CD4-positive, alpha-beta T cell treated with Interleukin-17A for 1 hour (primary cell): ENCODE results near the gene LRRC2.

ENCODE experiments used
- DNase-seq: peaks from one replicate; pipeline ENCODE4 v3.0.0-alpha.2; 2020

The LRRC2 gene

GRCh38 chr3:46492890-46493547, 73.1 kb downstream of the LRRC2 start:
- no peak for DNase-seq

- DNase-seq: no peak
Measured at GRCh38 chr3:46491089-46492070, 74.7 kb downstream of the LRRC2 start.

DNA sequence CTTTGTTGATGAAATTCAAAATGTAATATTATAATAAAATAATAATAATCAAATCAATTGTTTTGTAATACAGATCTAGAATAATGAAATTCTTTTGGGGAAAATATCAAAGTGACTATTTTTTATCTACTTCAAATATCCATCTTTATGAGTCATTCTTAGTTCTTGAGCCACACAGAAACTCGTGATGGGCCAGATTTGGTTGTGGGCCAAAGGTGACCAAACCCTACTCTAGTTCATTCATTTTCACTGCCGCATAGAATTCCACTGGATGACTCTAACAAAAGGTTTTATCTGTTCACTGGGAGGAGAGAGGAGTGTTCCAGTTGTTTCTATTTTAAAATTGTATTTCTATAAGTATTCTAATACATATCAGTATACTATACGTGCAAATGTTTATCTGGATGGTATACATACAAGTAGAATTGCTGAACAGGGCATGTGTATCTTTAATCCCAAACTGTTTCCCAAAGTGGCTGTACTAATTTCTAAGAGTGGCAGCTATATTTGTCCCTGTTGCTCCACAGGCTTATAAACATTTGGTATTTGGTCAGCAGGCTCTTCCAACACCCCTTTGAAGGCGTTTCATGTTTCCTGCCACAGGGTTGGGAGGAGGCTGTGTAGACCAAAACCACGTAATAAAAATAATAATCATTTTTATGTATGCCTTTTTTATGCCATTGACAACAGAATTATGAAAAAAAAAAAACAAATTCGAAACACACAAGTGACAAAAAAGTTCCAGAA, 75.6 kb downstream of the LRRC2 start:
- no peak for DNase-seq

GRCh38 chr3:46489875-46490274, 76.2 kb downstream of the LRRC2 start:
- no peak for DNase-seq

GRCh38 chr3:46489381-46489780, 76.7 kb downstream of the LRRC2 start:
- DNase-seq: no peak

DNA sequence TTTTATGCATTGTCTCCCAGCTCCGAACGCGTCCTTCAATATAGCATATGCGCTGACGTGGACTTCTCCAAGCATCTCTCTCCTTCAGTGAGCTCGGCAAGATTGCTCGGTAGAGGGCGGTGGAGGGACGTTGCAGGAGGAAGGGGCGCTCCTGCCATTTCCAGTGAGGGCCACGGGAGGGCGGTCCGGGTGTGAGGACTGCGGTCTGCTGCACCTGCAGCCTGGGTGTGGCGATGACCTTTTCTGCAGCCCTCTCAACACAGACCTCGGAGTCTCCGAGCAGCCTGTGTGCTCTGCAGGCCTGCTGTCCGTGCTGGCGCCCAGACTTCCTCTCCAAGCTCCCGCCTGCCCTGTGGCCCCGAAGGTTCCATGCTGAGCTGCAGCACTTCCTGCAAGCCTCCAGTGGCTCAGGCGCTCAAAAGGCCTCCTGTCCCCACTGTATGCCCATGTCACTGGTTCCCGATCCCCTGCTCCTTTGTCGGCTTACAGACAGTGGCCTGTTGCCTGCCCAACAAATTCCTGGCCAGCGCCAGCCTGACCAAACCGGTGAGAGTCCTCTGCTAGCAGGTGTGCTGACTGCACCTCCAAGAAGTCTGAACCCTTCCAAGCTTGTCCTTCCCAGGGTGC, 77.3 kb downstream of the LRRC2 start:
- peak; percentile 91 for DNase-seq

DNA sequence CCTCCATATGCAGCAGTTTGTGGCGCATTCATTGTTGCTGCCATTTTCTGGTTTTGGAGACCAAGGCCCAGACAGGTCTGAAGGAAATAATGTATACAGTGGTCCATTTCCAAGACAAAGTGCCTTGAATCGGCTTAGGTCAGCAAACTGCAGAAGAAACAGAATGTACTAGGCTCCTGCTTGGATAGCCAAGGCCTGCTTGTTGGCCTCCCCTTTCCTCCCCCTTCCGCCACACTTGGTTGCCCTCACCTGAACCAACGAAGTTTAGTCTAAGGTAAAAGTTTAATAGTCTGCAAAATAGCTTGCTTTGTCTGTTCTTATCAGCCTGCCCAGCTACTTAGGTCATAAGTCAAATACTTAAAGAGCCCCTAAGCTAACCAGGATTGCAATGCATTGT, 80.3 kb downstream of the LRRC2 start:
- DNase-seq: no peak

DNA sequence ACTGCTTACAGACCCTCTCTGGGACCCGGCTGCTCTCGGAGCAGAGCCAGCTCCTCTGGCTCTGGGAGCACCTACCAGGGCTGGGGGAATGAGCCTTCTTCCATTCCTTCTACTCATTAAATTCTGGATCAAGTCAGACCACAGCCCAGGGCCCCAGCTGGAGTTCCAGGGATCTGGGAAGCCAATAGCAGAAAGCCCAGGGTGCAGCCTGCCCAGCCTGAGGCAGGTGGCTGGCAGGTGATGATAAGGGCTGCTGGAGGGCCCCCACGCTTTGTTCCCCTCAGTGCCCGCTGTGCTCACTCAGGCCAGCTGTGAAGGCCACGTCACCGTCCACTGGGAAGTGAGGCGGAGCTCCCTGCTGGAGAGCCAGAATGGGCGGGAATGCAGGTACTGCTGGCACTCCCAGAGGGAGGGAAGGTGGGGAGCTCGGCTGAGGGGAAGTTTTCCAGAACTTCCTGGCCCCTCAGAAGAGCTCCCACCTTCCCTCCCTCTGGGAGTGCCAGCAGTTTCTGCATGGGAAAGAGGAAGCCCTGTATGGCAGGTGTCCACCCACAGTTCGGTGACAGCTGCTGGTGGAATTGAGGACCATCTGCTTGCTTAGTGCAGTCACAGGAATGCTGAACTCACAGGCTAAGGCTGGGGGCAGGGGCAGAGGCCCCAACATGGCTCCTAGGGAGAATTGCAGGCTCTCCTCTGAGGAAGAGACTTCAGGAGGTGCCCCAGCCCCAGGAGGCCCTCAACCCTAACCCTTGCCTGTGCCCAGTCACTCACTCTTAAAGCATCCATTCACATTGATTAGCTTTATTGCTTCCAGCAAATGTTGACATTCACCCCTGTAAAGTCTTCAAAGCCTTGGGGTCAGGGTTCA, 81.0 kb downstream of the LRRC2 start:
- DNase-seq: no peak

- DNase-seq: no peak
Measured at GRCh38 chr3:46484388-46484787, 81.7 kb downstream of the LRRC2 start.

DNA sequence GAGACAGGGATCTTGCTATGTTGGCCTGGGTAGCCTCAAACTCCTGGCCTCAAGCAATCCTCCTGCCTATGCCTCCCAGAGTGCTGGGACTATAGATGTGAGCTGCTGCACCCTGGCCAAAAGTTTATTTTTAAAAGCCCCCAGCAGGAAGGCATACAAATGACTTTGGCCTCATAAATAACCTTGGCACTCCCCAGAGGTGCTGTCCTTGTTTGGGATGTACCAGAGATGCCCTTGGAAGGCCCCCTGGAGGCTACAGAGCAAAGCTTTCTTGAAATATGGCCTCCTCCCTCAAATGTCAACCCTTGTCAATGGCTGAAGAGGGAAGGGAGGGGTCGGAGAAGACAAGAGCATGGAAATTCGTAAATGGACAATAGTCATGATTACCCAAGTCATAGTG, 82.3 kb downstream of the LRRC2 start:
- DNase-seq: no peak

- DNase-seq: no peak
Measured at GRCh38 chr3:46482632-46483350, 83.3 kb downstream of the LRRC2 start.

DNA sequence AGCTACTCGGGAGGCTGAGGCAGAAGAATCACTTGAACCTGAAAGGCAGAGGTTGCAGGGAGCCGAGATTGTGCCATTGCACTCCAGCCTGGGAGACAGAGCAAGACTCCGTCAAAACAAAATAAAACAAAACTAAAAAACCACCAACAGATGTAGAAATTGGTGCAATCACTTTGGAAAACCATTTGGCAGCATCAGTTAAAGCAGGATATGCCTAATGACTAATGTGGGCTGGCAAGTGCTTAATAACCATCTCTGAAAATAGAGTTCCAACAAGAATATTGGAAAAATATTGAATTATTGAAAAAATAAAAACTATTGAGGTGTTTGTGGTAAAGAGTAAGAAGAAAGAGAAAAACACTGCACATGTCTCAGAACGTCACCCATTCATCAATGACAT, 84.5 kb downstream of the LRRC2 start:
- DNase-seq: no peak

DNA sequence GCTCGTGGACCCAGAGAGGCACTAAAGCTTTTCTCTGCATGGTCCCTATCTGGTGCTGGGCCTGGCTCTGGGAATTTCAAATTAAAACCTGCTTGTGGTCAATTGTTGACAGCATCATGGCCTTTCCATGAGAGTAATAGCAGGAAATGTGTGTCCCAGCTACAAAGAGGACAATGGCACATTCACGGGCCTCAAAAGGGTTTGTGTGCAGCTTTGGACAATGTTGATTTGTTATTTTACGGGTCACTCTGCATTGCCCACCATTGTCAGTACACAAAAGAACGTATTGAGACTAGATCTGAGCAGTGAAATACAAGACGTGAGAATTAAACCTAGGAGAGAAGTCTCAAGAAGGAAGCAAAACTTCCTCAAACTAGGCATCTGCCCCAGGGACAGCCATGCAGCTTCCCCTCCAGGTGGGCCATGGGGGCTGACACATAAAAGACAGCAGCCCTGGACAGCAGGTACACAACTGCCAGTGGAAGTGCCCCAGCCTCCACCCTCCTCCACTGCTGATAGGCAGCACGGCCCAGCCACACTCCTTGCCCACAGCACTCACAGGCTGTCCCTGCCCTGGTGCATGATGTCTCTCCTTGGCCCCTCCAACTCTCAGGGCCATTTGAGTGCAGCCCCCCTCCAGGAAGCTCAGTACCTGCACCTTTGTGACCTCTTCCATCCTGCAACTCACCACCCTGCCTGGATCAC, 85.5 kb downstream of the LRRC2 start:
- no peak for DNase-seq

DNA sequence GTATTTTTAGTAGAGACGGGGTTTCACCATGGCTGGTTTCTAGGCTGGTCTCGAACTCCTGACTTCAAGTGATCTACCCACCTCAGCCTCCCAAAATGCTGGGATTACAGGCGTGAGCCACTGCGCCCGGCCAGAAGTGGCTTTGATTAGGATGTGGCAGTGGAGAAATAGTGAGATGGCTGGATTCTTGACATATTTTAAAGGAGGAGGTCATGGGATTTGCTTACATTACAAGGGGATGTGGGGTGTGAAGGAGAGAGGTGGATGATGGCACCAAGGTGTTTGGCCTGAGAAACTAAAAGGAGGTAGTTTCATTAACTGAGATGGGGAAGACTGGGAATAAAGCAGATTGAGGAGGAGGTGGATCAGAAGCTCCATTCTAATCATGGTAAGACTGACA, 86.4 kb downstream of the LRRC2 start:
- no peak for DNase-seq

- DNase-seq: no peak
Measured at GRCh38 chr3:46479021-46479420, 87.1 kb downstream of the LRRC2 start.

DNA sequence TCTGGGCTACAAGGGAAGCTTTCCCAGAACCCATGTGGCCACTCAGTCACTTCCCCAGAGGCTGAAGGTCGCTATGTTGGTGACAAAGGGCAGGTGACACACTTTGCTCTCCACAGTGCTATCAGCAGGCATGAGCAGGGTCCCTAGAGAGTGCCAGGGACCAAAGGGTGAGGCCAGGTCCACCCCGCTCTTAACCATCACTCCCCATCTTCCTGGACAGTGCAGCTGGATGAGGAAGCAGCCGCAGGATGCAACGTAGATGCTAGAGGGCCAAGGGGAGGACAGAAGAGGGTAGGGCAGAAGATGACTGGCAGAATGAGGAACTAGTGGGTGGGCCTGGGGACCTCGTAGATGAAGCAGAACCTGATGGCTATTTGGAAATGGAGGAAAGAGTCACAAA, 87.8 kb downstream of the LRRC2 start:
- no peak for DNase-seq

DNA sequence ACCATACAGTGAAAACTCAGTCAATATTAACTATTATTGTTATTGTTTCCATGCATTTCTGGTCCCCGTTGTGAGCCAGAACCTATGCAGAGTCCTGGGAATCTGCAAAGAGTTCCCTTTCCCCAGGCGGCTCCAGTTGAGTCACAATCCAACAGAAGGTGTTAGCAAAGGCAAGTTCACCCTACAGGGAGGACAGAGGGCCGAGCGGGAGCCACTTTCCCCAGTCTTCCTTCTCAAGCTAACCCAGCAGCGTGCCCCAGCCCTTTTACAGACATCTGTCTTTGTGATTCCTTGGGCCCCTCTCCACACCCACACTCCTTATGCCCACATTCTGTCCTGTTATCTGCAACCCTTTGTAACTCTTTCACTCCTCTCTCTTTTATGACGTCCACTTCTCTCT, 88.3 kb downstream of the LRRC2 start:
- no peak for DNase-seq

DNA sequence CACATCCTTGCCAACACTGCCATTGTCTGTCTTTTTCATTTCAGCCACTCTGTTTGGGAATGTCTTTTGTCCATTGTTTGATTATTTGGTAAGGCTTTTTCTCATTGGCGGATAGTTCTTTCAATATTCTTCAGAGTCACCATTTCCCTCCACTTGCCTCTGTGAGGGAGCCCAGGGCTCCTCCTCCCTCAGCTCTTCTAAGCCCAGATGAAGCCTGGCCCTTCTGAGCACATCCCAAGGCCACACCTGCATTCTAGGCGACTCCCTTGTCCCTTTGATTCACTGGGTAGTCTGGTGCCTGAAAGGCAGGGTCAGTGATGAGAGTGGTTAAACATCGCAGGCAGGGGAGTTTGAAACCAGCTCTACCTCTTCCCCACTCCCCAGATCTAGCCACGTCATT, 89.0 kb downstream of the LRRC2 start:
- DNase-seq: no peak

DNA sequence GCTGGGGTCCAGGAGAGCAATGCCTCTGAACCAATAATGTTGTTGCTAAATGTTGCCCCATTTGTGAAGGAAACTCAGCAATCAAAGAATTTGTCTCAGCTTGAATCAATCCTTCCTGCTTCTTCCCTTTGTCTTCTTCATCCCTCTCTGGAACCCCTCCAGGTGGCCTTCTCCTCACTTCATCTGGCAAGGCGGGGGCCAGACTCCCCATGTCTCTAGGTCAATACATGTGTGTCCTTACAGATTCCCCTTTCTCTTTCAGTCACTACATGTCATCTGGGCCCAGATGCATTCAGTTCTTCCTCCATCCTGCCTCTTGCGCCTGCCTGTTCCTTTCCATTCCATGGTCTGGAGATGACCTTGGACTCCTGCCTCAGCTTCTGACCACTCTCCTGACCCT, 93.4 kb downstream of the LRRC2 start:
- no peak for DNase-seq

- DNase-seq: no peak
Measured at GRCh38 chr3:46471371-46471914, 94.7 kb downstream of the LRRC2 start.
